Peyer's patch (tissue), 4 donors: Measurements from ENCODE around the gene TRPV4.

ENCODE experiments used
- CTCF ChIP-seq, 6 experiments: fragments of 450-650 bp in 4 of 6; fragments of 200-600 bp in 2 of 6; sonication (generic) in 1 of 6; IDR thresholded peaks; one replicate each; pipeline ENCODE4 v1.5.1; 2017 to 2019; ENCODE audit warnings: antibody characterized with exemption in 6 of 6, mild to moderate bottlenecking in 3 of 6, moderate library complexity in 1 of 6
- POLR2A ChIP-seq, 2 donors: fragments of 450-650 bp; IDR thresholded peaks; one replicate each; pipeline ENCODE4 v1.5.1; 2017; ENCODE audit warnings: antibody characterized with exemption in 2 of 2, mild to moderate bottlenecking in 2 of 2, moderate library complexity in 2 of 2

DNA sequence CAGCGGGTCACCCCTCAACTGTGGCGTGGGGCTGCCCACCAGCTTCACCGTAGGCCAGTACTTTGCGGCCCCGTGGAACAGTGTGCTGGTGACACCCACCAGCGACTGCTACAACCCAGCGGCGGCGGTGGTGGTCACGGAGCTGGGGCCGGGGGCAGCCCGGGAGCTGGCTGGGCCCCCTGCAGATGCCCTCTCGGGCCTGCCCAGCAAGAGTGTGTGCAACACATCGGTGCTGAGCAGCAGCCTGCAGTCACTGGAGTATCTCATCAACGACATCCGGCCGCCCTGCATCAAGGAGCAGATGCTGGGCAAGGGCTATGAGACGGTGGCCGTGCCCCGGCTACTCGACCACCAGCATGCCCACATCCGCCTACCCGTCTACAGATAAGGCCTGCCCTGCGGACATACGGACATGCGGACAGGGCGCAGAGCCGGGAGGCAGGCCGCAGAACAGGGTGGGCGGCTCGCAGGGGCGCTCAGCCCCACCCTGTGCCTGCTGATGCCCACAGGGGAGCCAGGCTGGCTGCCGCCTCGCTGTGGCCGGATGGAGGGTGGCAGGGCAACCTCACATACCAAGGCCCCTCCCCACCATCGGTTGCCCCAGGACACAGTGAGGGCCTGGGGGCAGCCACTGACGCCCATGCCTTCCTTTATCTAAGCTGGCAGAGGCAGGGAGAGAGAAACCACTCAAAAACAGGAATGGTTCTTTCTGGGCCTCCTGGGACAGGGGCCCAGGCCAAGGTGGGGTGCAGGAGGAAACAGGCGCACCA lies 64.1 kb downstream of the TRPV4 start:
- TF ChIP-seq POLR2A (IDR thresholded peaks at IDR 0.05) (no peak), CTCF (IDR thresholded peaks at IDR 0.05) (no peak)
